ENCODE data around the gene LRMDA. TPM values are rescaled to one million over a fixed set of nuclear protein-coding genes. Genes with fewer than 3 reads are reported as not detected.

Gene LRMDA
- total and polyA plus RNA-seq, 2 donors (not counting 3 experiments of a cell fraction or from before 2014, with no cell fraction given), result 9.7 to 18.0 TPM

GRCh38 chr10:75962395-75963061, 531.1 kb downstream of the LRMDA start:
- Histone ChIP-seq H3K4me2 (ENCODE audit: insufficient read depth, low read length) (no peak overlapping the region), H2AFZ (ENCODE audit: low read depth, low read length) (no peak overlapping the region), H3K79me2 (ENCODE audit: control insufficient read depth, insufficient read depth, low read length) (no peaks in the 10 kb centered on the region), H3K27me3 (ENCODE audit: control insufficient read depth in 2 of 2, insufficient read depth in 2 of 2, low read length in 2 of 2) (no peaks in the 10 kb centered on the region), H3K9ac (replicated peaks; ENCODE audit: extremely low read depth, insufficient read depth, low read length) (no peak overlapping the region), H3K27ac (ENCODE audit: insufficient read depth, low read depth, low read length) (no peak overlapping the region), H3K9me1 (replicated peaks; ENCODE audit: control insufficient read depth, extremely low read depth, insufficient read depth, low read length) (no peaks in the 10 kb centered on the region), H3K9me3 (replicated peaks; ENCODE audit: control insufficient read depth, insufficient read depth, low read length) (no peaks in the 10 kb centered on the region), H3K4me1 (ENCODE audit: control insufficient read depth, extremely low read depth, insufficient read depth, low read length) (no peaks in the 10 kb centered on the region), H3K4me3 (replicated peaks in 1 of 3; ENCODE audit: insufficient read depth in 1 of 3, low read depth in 1 of 3, low read length in 3 of 3) (no peak overlapping the region), H4K20me1 (replicated peaks; ENCODE audit: control insufficient read depth, extremely low read depth, insufficient read depth, low read length) (no peaks in the 10 kb centered on the region), H3K36me3 (ENCODE audit: control insufficient read depth in 2 of 2, extremely low read depth in 1 of 2, insufficient read depth in 2 of 2, low read length in 2 of 2) (no peaks in the 10 kb centered on the region)
- DNase-seq (ENCODE audit: low read depth, low spot score) (no peak), FAIRE-seq (no peak)
- TF ChIP-seq POLR2A (IDR thresholded peaks at IDR 0.05; ENCODE audit: low read depth, low read length) (no peak), JUN (IDR thresholded peaks at IDR 0.05; ENCODE audit: borderline replicate concordance, insufficient read depth, insufficient read length, low read depth) (no peak), FOS (IDR thresholded peaks at IDR 0.05; ENCODE audit: borderline replicate concordance, insufficient read depth, low read length) (no peak), EZH2 (IDR thresholded peaks at IDR 0.05; ENCODE audit: borderline replicate concordance, low read depth, low read length, severe bottlenecking) (no peak), POLR2AphosphoS5 (IDR thresholded peaks at IDR 0.05; ENCODE audit: insufficient read depth, low read depth, low read length) (no peak), MYC (IDR thresholded peaks at IDR 0.05; ENCODE audit: low read depth, low read length) (no peak), GATA2 (IDR thresholded peaks at IDR 0.05; ENCODE audit: insufficient read depth, insufficient read length, low read depth, low read length) (no peak)
- TF ChIP-seq, protein P1, sequence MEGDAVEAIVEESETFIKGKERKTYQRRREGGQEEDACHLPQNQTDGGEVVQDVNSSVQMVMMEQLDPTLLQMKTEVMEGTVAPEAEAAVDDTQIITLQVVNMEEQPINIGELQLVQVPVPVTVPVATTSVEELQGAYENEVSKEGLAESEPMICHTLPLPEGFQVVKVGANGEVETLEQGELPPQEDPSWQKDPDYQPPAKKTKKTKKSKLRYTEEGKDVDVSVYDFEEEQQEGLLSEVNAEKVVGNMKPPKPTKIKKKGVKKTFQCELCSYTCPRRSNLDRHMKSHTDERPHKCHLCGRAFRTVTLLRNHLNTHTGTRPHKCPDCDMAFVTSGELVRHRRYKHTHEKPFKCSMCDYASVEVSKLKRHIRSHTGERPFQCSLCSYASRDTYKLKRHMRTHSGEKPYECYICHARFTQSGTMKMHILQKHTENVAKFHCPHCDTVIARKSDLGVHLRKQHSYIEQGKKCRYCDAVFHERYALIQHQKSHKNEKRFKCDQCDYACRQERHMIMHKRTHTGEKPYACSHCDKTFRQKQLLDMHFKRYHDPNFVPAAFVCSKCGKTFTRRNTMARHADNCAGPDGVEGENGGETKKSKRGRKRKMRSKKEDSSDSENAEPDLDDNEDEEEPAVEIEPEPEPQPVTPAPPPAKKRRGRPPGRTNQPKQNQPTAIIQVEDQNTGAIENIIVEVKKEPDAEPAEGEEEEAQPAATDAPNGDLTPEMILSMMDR (IDR thresholded peaks at IDR 0.05; ENCODE audit: extremely low read depth in 1 of 2, insufficient read depth in 1 of 2, low read depth in 1 of 2, low read length in 2 of 2), result no peak
- TF ChIP-seq, protein P2, sequence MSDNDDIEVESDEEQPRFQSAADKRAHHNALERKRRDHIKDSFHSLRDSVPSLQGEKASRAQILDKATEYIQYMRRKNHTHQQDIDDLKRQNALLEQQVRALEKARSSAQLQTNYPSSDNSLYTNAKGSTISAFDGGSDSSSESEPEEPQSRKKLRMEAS (IDR thresholded peaks at IDR 0.05; ENCODE audit: insufficient read depth, insufficient read length), result no peak
- no TSS peak for BruUV-seq (replicated peaks)
- intact Hi-C loops (cut with micrococcal nuclease), result no loop called here
- dilution Hi-C loops (cut with MboI; ENCODE audit: extremely low pct_ligation_motif_present, low sequenced_read_pairs), result no loop called here
- ChIA-PET POLR2A (no interaction called here), CTCF (no interaction called here)
